Fibroblast of lung (primary cell): Measurements from ENCODE around the gene SLC25A33. TPM values are rescaled to one million over a fixed set of nuclear protein-coding genes. Genes with fewer than 3 reads are reported as not detected.

ENCODE experiments used
- DNase-seq, 2 donors: peaks; one replicate each; pipeline versions ENCODE4 v3.0.0 to v3.0.0-alpha.2; 2010; ENCODE audit warnings: low read depth in 2 of 2
- H2AFZ ChIP-seq: 2 replicates; pipeline ENCODE4 v1.5.1; 2012; ENCODE audit warnings: low read length, control low read depth, inconsistent platforms
- H3K27ac ChIP-seq: 2 replicates; pipeline ENCODE4 v1.5.1; 2011; ENCODE audit warnings: low read length, control low read depth; ENCODE audit not compliant: insufficient read depth
- H3K27me3 ChIP-seq: 2 replicates; pipeline ENCODE4 v1.5.1; 2011; ENCODE audit warnings: mild to moderate bottlenecking, low read length; ENCODE audit not compliant: control insufficient read depth, insufficient read depth
- H3K36me3 ChIP-seq: 2 replicates; pipeline ENCODE4 v1.5.1; 2011; ENCODE audit warnings: low read length; ENCODE audit not compliant: control insufficient read depth, insufficient read depth
- H3K4me1 ChIP-seq: 2 replicates; pipeline ENCODE4 v1.5.1; 2011; ENCODE audit warnings: low read length; ENCODE audit not compliant: control insufficient read depth, insufficient read depth; ENCODE audit errors: extremely low read depth
- H3K4me2 ChIP-seq: 2 replicates; pipeline ENCODE4 v1.5.1; 2011; ENCODE audit warnings: low read length, control low read depth; ENCODE audit not compliant: insufficient read depth; ENCODE audit errors: extremely low read depth
- H3K4me3 ChIP-seq, 4 experiments: fragments of 200-600 bp in 1 of 4; sonication (generic) in 1 of 4; replicated peaks in 1 of 4; 2 replicates each; pipeline ENCODE4 v1.5.1; 2011 to 2016; ENCODE audit warnings: low read length in 4 of 4, low read depth in 3 of 4, mild to moderate bottlenecking in 3 of 4, control low read depth in 2 of 4, inconsistent platforms in 1 of 4, mixed read lengths in 1 of 4; ENCODE audit not compliant: insufficient read depth in 1 of 4; ENCODE audit errors: control extremely low read depth in 1 of 4
- H3K79me2 ChIP-seq: 2 replicates; pipeline ENCODE4 v1.5.1; 2012; ENCODE audit warnings: mild to moderate bottlenecking, low read length, inconsistent platforms; ENCODE audit not compliant: control insufficient read depth, insufficient read depth
- H3K9ac ChIP-seq: 2 replicates; pipeline ENCODE4 v1.5.1; 2011; ENCODE audit warnings: mild to moderate bottlenecking, low read length, control low read depth; ENCODE audit not compliant: insufficient read depth
- H3K9me3 ChIP-seq: 2 replicates; pipeline ENCODE4 v1.5.1; 2012; ENCODE audit warnings: low read depth, low read length; ENCODE audit not compliant: control insufficient read depth, insufficient read depth
- H4K20me1 ChIP-seq: 2 replicates; pipeline ENCODE4 v1.5.1; 2011; ENCODE audit warnings: low read length; ENCODE audit not compliant: control insufficient read depth, insufficient read depth; ENCODE audit errors: extremely low read depth
- CTCF ChIP-seq, 2 donors: IDR thresholded peaks in 1 of 2; conservative IDR thresholded peaks in 1 of 2; 1 replicate in 1 of 2; 2 replicates in 1 of 2; pipeline ENCODE4 v1.5.1; 2011 to 2012; ENCODE audit warnings: low read length in 2 of 2, control low read depth in 1 of 2, inconsistent platforms in 1 of 2, low read depth in 1 of 2, mild to moderate bottlenecking in 1 of 2
- EZH2 ChIP-seq: IDR thresholded peaks from 2 replicates; pipeline ENCODE4 v1.5.1; 2012; ENCODE audit warnings: low read length, control low read depth, mild to moderate bottlenecking; ENCODE audit errors: missing control alignments
- polyA plus RNA-seq, 2 donors: library from polyadenylated mRNA; depleted of rRNA in 1 of 2; stranded (reverse) in 1 of 2; unstranded in 1 of 2; fragments of >200 nt; gene quantifications; 2 replicates each; pipeline ENCODE4 v1.2.1, GENCODE V29; 2011 to 2012; ENCODE audit warnings: missing spikeins in 1 of 2
- total RNA-seq: library from RNA; depleted of rRNA; stranded (reverse); fragments of >200 nt; gene quantifications from 2 replicates; pipeline ENCODE4 v1.2.1, GENCODE V29; 2014

The SLC25A33 gene
- total and polyA plus RNA-seq, 2 donors (not counting 1 experiment from before 2014, with no cell fraction given), result 3.5 to 4.8 TPM

GRCh38 chr1:9609998-9610397, 70.7 kb downstream of the SLC25A33 start:
- Histone ChIP-seq H4K20me1 (no peaks in the 10 kb centered on the region), H3K9me3 (no peaks in the 10 kb centered on the region), H3K4me1 (no peaks in the 10 kb centered on the region), H3K4me3 (no peak overlapping the region), H3K27ac (no peak overlapping the region), H3K36me3 (peaks cover 10% of the 10 kb centered on the region), H3K4me2 (no peak overlapping the region), H3K79me2 (no peaks in the 10 kb centered on the region), H2AFZ (no peak overlapping the region), H3K27me3 (no peaks in the 10 kb centered on the region), H3K9ac (no peak overlapping the region)
- DNase-seq, result no peak
- TF ChIP-seq CTCF (conservative IDR thresholded peaks at IDR 0.05 in 1 of 2, IDR thresholded peaks at IDR 0.05 in 1 of 2; ENCODE audit: low read depth in 1 of 2, low read length in 2 of 2) (no peak), EZH2 (no peak)

GRCh38 chr1:9610548-9610947, 71.3 kb downstream of the SLC25A33 start:
- Histone ChIP-seq H3K27me3 (no peaks in the 10 kb centered on the region), H4K20me1 (no peaks in the 10 kb centered on the region), H2AFZ (no peak overlapping the region), H3K79me2 (no peaks in the 10 kb centered on the region), H3K36me3 (peaks cover 10% of the 10 kb centered on the region), H3K27ac (no peak overlapping the region), H3K9ac (no peak overlapping the region), H3K4me1 (no peaks in the 10 kb centered on the region), H3K4me3 (no peak overlapping the region), H3K9me3 (no peaks in the 10 kb centered on the region), H3K4me2 (no peak overlapping the region)
- DNase-seq, result no peak
- TF ChIP-seq EZH2 (no peak), CTCF (conservative IDR thresholded peaks at IDR 0.05 in 1 of 2, IDR thresholded peaks at IDR 0.05 in 1 of 2; ENCODE audit: low read depth in 1 of 2, low read length in 2 of 2) (no peak)

GRCh38 chr1:9611716-9612115, 72.5 kb downstream of the SLC25A33 start:
- Histone ChIP-seq H3K9ac (no peak overlapping the region), H3K79me2 (no peaks in the 10 kb centered on the region), H3K4me3 (no peak overlapping the region), H3K4me2 (no peak overlapping the region), H3K9me3 (no peaks in the 10 kb centered on the region), H3K36me3 (peaks cover 10% of the 10 kb centered on the region), H3K4me1 (no peaks in the 10 kb centered on the region), H3K27me3 (no peaks in the 10 kb centered on the region), H4K20me1 (no peaks in the 10 kb centered on the region), H2AFZ (no peak overlapping the region), H3K27ac (no peak overlapping the region)
- DNase-seq, result no peak
- TF ChIP-seq CTCF (conservative IDR thresholded peaks at IDR 0.05 in 1 of 2, IDR thresholded peaks at IDR 0.05 in 1 of 2; ENCODE audit: low read depth in 1 of 2, low read length in 2 of 2) (no peak), EZH2 (no peak)
